GM12878 (cell line): Measurements from ENCODE around the gene ADIPOR1. TPM values are rescaled to one million over a fixed set of nuclear protein-coding genes. Genes with fewer than 3 reads are reported as not detected.

Experiments
- ATAC-seq: fragments of 200-7000 bp; cut with Tn5 transposase; 3 replicates; pipeline ENCODE4 v1.9.1; 2020; ENCODE audit warnings: mild to moderate bottlenecking, moderate library complexity
- BruUV-seq: library from RNA; stranded (reverse); fragments of 400-500 nt; replicated peaks from 2 replicates; lab custom pipeline; 2021; lab: Mats Ljungman, UMichigan
- CTCF ChIA-PET: fragments of 300-600 bp; sonication (Branson Sonifier 250); formaldehyde crosslinking; extraction: SDS; loops from one replicate; lab custom pipeline; 2021; ENCODE audit warnings: inconsistent platforms; lab: Yijun Ruan, JAX
- POLR2A ChIA-PET: fragments of 350-600 bp; formaldehyde crosslinking; extraction: SDS; loops from one replicate; lab custom pipeline; 2021; ENCODE audit warnings: inconsistent platforms; lab: Charles Lee
- RAD21 ChIA-PET: fragments of 300-600 bp; sonication (Branson Sonifier 250); formaldehyde crosslinking; loops from one replicate; lab custom pipeline; 2023; ENCODE audit warnings: antibody characterized with exemption; ENCODE audit not compliant: unreplicated experiment; lab: Charles Lee
- SMC1A ChIA-PET: fragments of 300-600 bp; sonication (Branson Sonifier 250); formaldehyde crosslinking; loops from one replicate; lab custom pipeline; 2023; ENCODE audit not compliant: unreplicated experiment, uncharacterized antibody; lab: Charles Lee
- DNase-seq: peaks from one replicate; pipeline ENCODE4 v3.0.0-alpha.2; 2011; ENCODE audit warnings: low read depth, low spot score
- FAIRE-seq: peaks from 3 replicates; lab custom pipeline; 2011; peaks lifted over from hg19 to GRCh38; lab: Jason Lieb, UNC
- H2AFZ ChIP-seq: 2 replicates; pipeline ENCODE4 v1.6.0; 2011; ENCODE audit warnings: low read depth, low read length, control low read depth; ENCODE audit not compliant: control insufficient read depth
- H3K27ac ChIP-seq: 2 replicates; pipeline ENCODE4 v1.5.1; 2011; ENCODE audit warnings: control low read depth; ENCODE audit not compliant: control insufficient read depth, insufficient read depth
- H3K27me3 ChIP-seq, 2 experiments: replicated peaks in 1 of 2; 2 replicates each; pipeline versions ENCODE4 v1.6.0 to v1.6.1; 2011; ENCODE audit warnings: low read length in 1 of 2; ENCODE audit not compliant: control insufficient read depth in 2 of 2, insufficient read depth in 2 of 2
- H3K36me3 ChIP-seq, 2 experiments: 2 replicates each; pipeline ENCODE4 v1.5.1; 2011; ENCODE audit warnings: low read length in 1 of 2; ENCODE audit not compliant: control insufficient read depth in 2 of 2, insufficient read depth in 2 of 2
- H3K4me1 ChIP-seq: 2 replicates; pipeline ENCODE4 v1.6.1; 2011; ENCODE audit warnings: mild to moderate bottlenecking, low read length, moderate library complexity, mixed read lengths; ENCODE audit not compliant: control insufficient read depth, insufficient read depth
- H3K4me2 ChIP-seq: 2 replicates; pipeline ENCODE4 v1.6.0; 2011; ENCODE audit warnings: control low read depth; ENCODE audit not compliant: control insufficient read depth, insufficient read depth
- H3K4me3 ChIP-seq: fragments of 200-600 bp; sonication (generic); 2 replicates; pipeline ENCODE4 v1.5.1; 2016
- H3K79me2 ChIP-seq: 2 replicates; pipeline ENCODE4 v1.6.0; 2011; ENCODE audit warnings: low read length; ENCODE audit not compliant: control insufficient read depth, insufficient read depth
- H3K9ac ChIP-seq: 2 replicates; pipeline ENCODE4 v1.8.0; 2011; ENCODE audit warnings: low read length, control low read depth, mixed read lengths; ENCODE audit not compliant: control insufficient read depth, insufficient read depth
- H3K9me3 ChIP-seq: replicated peaks from 3 replicates; pipeline ENCODE4 v1.5.1; 2011; ENCODE audit warnings: mild to moderate bottlenecking, low read length; ENCODE audit not compliant: control insufficient read depth, insufficient read depth
- H4K20me1 ChIP-seq: 2 replicates; pipeline ENCODE4 v1.6.0; 2011; ENCODE audit not compliant: control insufficient read depth, insufficient read depth
- BRCA1 ChIP-seq: IDR thresholded peaks from 2 replicates; pipeline ENCODE4 v1.6.1; 2011; ENCODE audit warnings: low read depth, low read length, improper control_type of control experiment
- CHD4 ChIP-seq: fragments of 200-600 bp; sonication (generic); IDR thresholded peaks from 2 replicates; pipeline ENCODE4 v1.6.1; 2016; ENCODE audit warnings: mild to moderate bottlenecking
- ESRRA ChIP-seq: IDR thresholded peaks from 2 replicates; pipeline ENCODE4 v1.6.1; 2012; ENCODE audit warnings: mild to moderate bottlenecking, low read length, improper control_type of control experiment
- FOXM1 ChIP-seq: IDR thresholded peaks from 2 replicates; pipeline ENCODE4 v1.6.1; 2012; ENCODE audit warnings: low read depth, mild to moderate bottlenecking, inconsistent platforms, low read length, moderate library complexity
- HDAC6 ChIP-seq: fragments of 200-600 bp; sonication (generic); IDR thresholded peaks from one replicate; pipeline ENCODE4 v1.8.0; 2017; ENCODE audit warnings: antibody characterized with exemption; ENCODE audit not compliant: unreplicated experiment
- MYC ChIP-seq: IDR thresholded peaks from 2 replicates; pipeline ENCODE4 v1.6.1; 2011; ENCODE audit warnings: mild to moderate bottlenecking, low read length, moderate library complexity, inconsistent platforms; ENCODE audit not compliant: insufficient read depth, insufficient replicate concordance, insufficient read length, severe bottlenecking
- NFYB ChIP-seq: IDR thresholded peaks from 2 replicates; pipeline ENCODE4 v1.6.1; 2011; ENCODE audit warnings: low read depth, mild to moderate bottlenecking, low read length, improper control_type of control experiment, moderate library complexity; ENCODE audit not compliant: insufficient read depth
- PBX3 ChIP-seq: IDR thresholded peaks from 2 replicates; pipeline ENCODE4 v1.6.1; 2011; ENCODE audit warnings: mild to moderate bottlenecking, low read depth, low read length, moderate library complexity; ENCODE audit not compliant: insufficient replicate concordance
- RFX5 ChIP-seq: IDR thresholded peaks from 2 replicates; pipeline ENCODE4 v1.6.1; 2011; ENCODE audit warnings: low read depth, low read length, improper control_type of control experiment
- STAT3 ChIP-seq: IDR thresholded peaks from 2 replicates; pipeline ENCODE4 v1.6.1; 2011; ENCODE audit warnings: low read depth, low read length, improper control_type of control experiment
- TCF7 ChIP-seq: IDR thresholded peaks from 2 replicates; pipeline ENCODE4 v1.6.1; 2014; ENCODE audit warnings: antibody characterized with exemption, borderline replicate concordance
- USF1 ChIP-seq: IDR thresholded peaks from 2 replicates; pipeline ENCODE4 v1.6.1; 2011; ENCODE audit warnings: borderline replicate concordance, low read depth, mild to moderate bottlenecking, moderate library complexity, mixed read lengths, low read length; ENCODE audit not compliant: insufficient read depth; ENCODE audit errors: extremely low read length
- ZSCAN29 ChIP-seq: fragments of 450-650 bp; IDR thresholded peaks from 2 replicates; pipeline ENCODE4 v1.6.1; 2017; ENCODE audit warnings: mild to moderate bottlenecking, moderate library complexity
- WGBS: methylation state at CpG from one replicate; pipeline ENCODE4 v1.1.6; 2016; ENCODE audit warnings: low lambda C conversion rate; ENCODE audit not compliant: insufficient replicate concordance, insufficient coverage; ENCODE audit errors: missing lambda C conversion rate; 5-methylcytosine and 5-hydroxymethylcytosine counted together
- in situ Hi-C: fragments of 300-500 bp; cut with MboI; formaldehyde crosslinking; loops from 9 replicates; pipeline ENCODE4 v1.14.3; 2018; ENCODE audit warnings: mixed read lengths
- intact Hi-C: fragments of 100-400 bp; cut with micrococcal nuclease; formaldehyde crosslinking; loops from one replicate; pipeline ENCODE4 v1.14.2; 2022; ENCODE audit not compliant: unreplicated experiment
- polyA plus RNA-seq, 11 experiments: library from polyadenylated mRNA; depleted of rRNA in 4 of 11; unstranded in 6 of 11; stranded (reverse) in 5 of 11; fragments of >200 nt; fragmentation: Nextera tagmentation in 4 of 11; fragmentation: Illumina TruSeq in 1 of 11; extraction: Ambion mirVana in 4 of 11; extraction: Trizol in 1 of 11; gene quantifications; 1 replicate in 1 of 11; 2 replicates in 10 of 11; pipeline versions ENCODE4 v1.2.1 to v1.2.3, GENCODE V29; 2011 to 2016; ENCODE audit warnings: inconsistent platforms in 2 of 11, missing spikeins in 2 of 11, low read depth in 1 of 11
- total RNA-seq, 4 experiments: library from RNA; depleted of rRNA in 3 of 4; stranded (reverse); fragments of >200 nt in 3 of 4; fragmentation: Illumina TruSeq in 1 of 4; extraction: Trizol in 1 of 4; gene quantifications; 2 replicates each; pipeline versions ENCODE4 v1.2.1 to v1.2.3, GENCODE V29; 2013 to 2021
- TF ChIP-seq, protein P1 (sequence below): IDR thresholded peaks from 2 replicates; pipeline ENCODE4 v1.6.1; 2011; ENCODE audit warnings: low read depth, mild to moderate bottlenecking, low read length, moderate library complexity, borderline replicate concordance; ENCODE audit errors: extremely low read depth
- TF ChIP-seq, protein P2 (sequence below): fragments of 450-650 bp; formaldehyde crosslinking; IDR thresholded peaks from 2 replicates; pipeline ENCODE4 v1.5.0; 2022; ENCODE audit warnings: mild to moderate bottlenecking, missing genetic modification characterization
- TF ChIP-seq, protein P3 (sequence below): IDR thresholded peaks from 2 replicates; pipeline ENCODE4 v1.6.1; 2012; ENCODE audit warnings: low read depth, low read length, improper control_type of control experiment

ADIPOR1 gene
- total and polyA plus RNA-seq, 10 of the 15 experiments (the other 5 are each of a cell fraction or from before 2014, with no cell fraction given): 18.4 to 122 (median 65.6) TPM

DNA sequence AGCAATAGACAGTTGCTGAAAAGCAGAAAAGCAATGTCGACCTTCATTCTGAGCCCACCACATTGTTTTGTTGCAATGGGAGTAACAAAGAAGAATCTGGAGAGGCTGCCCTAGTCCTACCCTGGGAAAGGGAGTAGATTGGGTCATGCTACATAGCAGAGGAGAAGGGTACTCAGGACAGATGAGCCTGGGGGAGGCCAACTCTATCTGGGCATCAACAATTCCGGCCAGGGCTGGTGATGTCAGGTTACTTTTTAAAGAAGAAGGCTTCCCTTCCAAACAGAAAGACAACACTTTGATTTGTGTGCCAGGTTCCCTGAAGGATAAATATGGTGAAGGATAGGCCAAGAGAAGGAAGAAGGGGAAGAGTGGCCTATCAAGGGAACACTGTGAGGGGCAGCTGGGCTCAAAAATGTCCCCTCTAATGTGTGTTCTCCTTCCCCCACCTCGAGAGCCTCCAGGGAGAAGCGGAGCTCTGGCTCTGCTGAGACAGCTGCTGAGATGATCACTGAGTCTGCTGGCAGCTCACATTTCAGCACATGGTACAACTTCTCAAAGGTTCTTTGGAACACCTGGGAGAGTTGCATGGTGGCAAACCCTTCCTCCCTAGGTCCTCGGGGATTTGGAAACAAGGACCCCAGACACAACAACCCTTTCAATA is 3.2 kb upstream of the ADIPOR1 start:
- ATAC-seq (no peak), DNase-seq (no peak), FAIRE-seq (no peak)
- H3K4me1 ChIP-seq: peaks cover 12% of the 10 kb centered on the region
- CTCF ChIA-PET: interaction anchor here (0.6 kb wide), 1 partner anchor 282 kb away, joined by 3 read pairs; no protein-coding TSS in a partner anchor
- 92% methylated on average over 5 of the region's 5 CpGs for WGBS
- H3K27ac ChIP-seq: no peak overlapping the region
- in situ Hi-C loops (no loop called here), intact Hi-C loops (no loop called here)
- POLR2A ChIA-PET: no interaction called here
- no peak overlapping the region for H2AFZ ChIP-seq
- no peaks in the 10 kb centered on the region for H4K20me1 ChIP-seq
- no peaks in the 10 kb centered on the region for H3K9me3 ChIP-seq
- no peak overlapping the region for H3K4me2 ChIP-seq
- peaks cover 18% of the 10 kb centered on the region for H3K79me2 ChIP-seq
- no TSS peak for BruUV-seq
- no peaks in the 10 kb centered on the region; a peak in 2 of 4 replicates for H3K36me3 ChIP-seq
- SMC1A ChIA-PET: no interaction called here
- no peak overlapping the region for H3K4me3 ChIP-seq
- H3K9ac ChIP-seq: no peak overlapping the region
- RAD21 ChIA-PET: no interaction called here
- no peaks in the 10 kb centered on the region for H3K27me3 ChIP-seq
- TF ChIP-seq HDAC6 (no peak), ESRRA (no peak), RFX5 (no peak), USF1 (no peak), TCF7 (no peak), BRCA1 (no peak), MYC (no peak), CHD4 (no peak), FOXM1 (no peak), ZSCAN29 (no peak), NFYB (no peak), PBX3 (no peak), STAT3 (no peak)
- TF ChIP-seq, protein P1, sequence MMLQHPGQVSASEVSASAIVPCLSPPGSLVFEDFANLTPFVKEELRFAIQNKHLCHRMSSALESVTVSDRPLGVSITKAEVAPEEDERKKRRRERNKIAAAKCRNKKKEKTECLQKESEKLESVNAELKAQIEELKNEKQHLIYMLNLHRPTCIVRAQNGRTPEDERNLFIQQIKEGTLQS: no peak
- TF ChIP-seq, protein P2, sequence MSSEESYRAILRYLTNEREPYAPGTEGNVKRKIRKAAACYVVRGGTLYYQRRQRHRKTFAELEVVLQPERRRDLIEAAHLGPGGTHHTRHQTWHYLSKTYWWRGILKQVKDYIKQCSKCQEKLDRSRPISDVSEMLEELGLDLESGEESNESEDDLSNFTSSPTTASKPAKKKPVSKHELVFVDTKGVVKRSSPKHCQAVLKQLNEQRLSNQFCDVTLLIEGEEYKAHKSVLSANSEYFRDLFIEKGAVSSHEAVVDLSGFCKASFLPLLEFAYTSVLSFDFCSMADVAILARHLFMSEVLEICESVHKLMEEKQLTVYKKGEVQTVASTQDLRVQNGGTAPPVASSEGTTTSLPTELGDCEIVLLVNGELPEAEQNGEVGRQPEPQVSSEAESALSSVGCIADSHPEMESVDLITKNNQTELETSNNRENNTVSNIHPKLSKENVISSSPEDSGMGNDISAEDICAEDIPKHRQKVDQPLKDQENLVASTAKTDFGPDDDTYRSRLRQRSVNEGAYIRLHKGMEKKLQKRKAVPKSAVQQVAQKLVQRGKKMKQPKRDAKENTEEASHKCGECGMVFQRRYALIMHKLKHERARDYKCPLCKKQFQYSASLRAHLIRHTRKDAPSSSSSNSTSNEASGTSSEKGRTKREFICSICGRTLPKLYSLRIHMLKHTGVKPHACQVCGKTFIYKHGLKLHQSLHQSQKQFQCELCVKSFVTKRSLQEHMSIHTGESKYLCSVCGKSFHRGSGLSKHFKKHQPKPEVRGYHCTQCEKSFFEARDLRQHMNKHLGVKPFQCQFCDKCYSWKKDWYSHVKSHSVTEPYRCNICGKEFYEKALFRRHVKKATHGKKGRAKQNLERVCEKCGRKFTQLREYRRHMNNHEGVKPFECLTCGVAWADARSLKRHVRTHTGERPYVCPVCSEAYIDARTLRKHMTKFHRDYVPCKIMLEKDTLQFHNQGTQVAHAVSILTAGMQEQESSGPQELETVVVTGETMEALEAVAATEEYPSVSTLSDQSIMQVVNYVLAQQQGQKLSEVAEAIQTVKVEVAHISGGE (CRISPR knock-in tag): no peak
- TF ChIP-seq, protein P3, sequence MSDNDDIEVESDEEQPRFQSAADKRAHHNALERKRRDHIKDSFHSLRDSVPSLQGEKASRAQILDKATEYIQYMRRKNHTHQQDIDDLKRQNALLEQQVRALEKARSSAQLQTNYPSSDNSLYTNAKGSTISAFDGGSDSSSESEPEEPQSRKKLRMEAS: no peak
